ENCODE results near the gene ELL2. TPM values are rescaled to one million over a fixed set of nuclear protein-coding genes. Genes with fewer than 3 reads are reported as not detected.
"Not testable (repeated sequence)": the region's sequence is repeated elsewhere in the genome, so short reads cannot be mapped to it uniquely, and the experiment has no call there.

ELL2 gene
- polyA plus RNA-seq, 1 donor = 13.4 TPM

DNA sequence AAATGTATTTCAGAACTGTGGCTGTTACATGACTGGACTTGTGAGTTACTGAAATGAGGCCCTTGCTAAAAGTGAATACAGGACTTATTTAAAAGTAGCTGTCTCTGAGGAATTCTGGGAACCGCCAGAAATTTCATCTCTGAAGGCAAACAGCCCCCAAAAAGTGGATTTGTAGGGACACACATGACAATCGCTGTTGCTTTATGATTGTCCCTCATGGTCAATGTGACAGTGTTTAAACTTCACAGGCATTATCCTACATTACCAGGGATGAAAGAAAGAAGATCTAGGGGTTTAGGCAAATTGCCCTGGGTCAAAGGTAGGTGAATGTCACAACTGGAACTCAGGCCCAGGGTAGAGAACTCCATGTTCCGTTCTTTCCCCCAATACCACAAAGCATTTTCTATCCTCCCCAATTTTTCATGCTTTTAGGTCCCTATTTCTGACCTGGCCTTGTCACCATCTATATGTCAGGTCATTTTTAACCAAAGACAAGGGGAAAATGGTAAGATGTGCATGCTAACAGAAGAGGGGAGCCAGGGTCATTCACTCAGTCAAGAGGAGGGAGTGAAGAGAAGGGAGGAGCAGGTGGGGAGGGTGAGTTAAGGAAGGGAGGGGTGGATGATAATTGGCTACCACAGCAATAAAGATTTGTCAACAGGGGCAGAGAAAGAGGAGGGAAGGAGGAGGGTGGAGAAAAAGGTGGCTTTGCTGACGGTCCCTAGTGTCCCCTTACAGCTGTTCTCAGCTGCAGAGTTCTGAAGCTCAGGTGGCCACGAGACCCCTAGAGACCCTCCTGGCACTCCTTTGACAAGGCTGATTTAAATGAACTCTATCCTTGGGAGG lies 81.3 kb downstream of the ELL2 start:
- no peak for DNase-seq

GRCh38 chr5:95879661-95880060 lies 82.0 kb downstream of the ELL2 start:
- DNase-seq = no peak

GRCh38 chr5:95878417-95879323 lies 83.0 kb downstream of the ELL2 start:
- no peak for DNase-seq

DNA sequence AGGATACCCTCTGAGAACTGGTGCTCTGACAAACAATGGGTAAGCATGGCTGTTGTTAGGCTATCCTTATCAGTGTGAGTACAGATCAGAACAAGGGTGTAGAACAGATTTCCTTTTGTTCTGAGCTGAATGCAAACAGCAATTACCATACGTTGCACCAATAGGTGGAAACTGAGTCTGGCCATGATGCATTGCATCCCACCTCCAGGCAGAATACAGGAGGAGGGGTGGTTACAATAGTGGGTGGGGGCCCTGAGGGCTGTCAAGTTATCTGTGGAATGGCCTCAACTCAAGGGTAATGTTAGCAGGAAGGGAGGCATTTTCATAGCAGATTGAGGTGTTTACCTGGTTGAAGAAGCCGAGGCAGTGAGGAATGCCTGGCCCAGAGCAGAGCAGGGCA lies 84.9 kb downstream of the ELL2 start:
- DNase-seq = no peak

DNA sequence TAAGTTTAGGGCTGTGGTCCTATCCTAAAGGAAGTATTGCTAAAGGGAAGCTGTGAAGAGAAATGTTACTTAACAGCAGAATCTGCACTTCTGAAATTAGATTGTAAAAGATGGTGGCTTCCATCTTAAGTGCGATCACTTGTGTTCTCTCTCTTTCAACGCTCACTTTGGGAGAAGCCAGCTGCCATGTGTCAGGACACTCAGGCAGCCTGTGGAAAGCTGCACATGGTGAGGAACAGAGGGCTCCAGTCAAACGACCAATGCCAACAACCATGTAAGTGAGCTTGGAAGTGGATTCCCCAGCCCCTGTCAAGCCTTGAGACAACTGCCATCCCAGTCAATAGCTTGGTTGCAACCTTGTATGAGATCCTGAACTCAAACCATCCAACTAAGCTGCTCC lies 87.4 kb downstream of the ELL2 start:
- DNase-seq = no peak

DNA sequence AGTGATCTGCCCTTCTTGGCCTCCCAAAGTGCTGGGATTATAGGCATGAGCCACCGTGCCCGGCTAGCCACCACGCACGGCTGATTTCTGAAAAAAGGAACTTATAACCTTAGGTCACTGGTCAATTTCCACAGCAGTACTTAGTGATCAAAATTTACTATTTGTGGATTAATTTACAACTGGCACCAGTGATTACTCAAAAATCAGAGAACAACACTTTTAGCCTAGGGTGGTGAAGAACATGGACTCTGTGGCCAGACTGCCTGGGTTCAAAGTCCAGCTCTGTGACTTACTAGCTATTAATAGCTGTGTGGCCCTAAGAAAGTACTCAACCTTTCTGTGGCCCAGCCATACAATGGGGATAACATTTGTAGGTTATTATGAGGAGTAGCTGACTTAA lies 88.3 kb downstream of the ELL2 start:
- DNase-seq = no peak

DNA sequence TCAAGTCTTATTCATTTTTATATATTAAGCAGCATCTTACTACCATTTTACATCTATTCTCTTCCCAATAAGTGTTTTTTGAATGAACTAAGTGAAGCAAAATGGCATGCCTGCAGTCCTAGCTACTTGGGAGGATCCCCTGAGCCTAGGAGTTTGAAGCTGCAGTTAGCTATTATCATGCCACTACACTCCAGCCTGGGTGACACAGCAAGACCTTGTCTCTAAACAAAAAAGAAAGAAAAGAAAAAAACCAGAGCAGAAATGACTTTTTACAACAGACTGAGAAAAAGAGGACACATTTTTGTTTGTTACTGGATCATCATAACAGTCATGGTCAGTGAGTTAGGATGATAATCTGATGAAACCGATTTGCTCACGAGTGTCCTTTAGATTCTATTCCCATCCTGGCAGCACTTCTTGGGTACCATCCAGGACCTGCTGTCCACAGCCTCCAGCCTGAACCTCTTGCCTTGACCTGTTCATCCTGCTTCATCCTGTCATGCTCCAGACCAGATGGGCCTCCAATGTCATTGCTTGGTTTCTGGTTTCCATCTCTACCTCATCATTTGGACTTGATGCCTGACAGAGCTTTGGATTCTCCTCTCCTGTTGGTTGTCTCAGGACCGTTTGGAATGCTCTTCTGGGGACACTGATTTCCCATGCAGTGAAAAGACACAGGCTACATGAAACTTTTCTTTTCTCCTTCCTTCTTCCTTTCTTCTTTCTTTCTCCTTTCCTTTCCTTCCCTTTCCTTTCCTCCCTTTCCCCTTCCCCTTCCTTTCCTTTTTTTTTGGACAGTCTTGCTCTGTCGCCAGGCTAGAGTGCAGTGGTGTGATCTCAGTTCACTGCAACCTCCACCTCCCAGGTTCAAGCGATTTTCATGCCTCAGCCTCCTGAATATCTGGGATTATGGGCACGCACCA lies 89.0 kb downstream of the ELL2 start:
- no peak for DNase-seq

DNA sequence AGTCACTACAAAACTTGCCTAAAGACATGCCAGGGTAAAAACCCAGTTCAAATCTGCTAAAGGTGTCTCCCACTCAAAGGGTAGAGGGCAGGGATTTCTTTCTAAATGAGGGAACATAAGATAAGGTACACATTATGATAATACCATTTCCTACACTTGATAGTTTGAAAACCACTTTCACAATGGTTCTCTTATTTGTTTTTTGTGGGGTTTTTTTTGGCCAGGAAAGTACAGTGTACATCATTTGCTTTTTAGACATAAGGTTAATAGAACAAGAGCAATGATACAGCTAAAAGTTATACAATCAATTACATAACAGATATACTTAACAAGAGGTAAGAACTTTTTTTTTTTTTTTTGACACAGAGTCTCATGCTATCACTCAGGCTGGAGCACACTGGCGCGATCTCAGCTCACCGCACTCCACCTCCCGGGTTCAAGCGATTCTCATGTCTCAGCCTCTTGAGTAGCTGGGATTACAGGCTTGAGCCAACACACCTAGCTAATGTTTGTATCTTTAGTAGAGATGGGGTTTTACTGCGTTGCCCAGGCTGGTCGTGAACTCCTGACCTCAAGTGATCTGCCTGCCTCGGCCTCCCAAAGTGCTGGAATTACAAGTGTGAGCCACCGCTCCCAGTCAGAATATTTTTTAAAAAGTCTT lies 90.4 kb downstream of the ELL2 start:
- no peak for DNase-seq

GRCh38 chr5:95870105-95870672 lies 91.5 kb downstream of the ELL2 start:
- no peak for DNase-seq

DNA sequence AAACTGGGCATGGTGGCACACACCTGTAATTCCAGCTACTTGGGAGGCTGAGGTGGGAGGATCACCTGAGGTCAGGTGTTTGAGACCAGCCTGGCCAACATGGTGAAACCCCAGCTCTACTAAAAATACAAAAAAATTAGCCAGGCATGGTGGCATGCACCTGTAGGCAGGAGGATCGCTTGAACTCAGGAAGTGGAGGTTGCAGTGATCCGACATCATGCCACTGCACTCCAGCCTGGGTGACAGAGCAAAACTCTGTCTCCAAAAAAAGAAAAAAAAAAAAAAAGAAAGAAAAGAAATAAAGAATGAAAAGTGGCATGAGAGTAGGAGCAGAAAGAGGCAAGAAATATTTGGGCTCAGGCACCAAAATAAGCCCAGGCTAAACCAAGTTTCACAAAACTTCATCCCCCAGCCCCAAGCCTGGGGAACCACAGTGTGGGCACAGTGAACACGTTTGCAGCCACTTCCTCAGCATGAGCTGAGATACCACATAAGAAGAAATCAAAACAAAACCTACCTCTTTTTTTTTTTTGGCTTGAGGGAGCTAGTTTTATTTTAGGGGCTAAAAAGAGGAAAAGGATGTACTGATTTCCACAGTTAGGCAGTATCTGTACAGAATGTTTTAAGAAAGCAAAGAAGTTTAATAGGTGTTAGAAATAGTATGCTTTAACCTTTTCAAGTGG lies 92.3 kb downstream of the ELL2 start:
- DNase-seq = not testable (repeated sequence)

DNA sequence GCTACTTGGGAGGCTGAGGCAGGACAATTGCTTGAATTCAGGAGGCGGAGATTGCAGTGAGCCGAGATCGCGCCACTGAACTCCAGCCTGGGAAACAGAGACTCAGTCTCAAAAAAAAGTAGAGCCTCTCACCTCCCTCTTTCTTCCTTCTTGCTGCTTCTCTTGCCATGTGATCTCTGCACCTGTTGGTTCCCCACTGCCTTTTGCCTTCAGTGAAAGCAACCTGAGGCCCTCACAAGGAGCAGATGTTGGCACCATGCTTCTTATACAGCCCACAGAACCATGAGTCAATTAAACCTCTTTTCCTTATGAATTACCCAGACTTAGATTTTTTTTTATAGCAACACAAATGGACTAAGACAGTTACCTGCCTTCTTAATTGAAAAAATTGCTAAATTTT lies 93.5 kb downstream of the ELL2 start:
- no peak for DNase-seq

DNA sequence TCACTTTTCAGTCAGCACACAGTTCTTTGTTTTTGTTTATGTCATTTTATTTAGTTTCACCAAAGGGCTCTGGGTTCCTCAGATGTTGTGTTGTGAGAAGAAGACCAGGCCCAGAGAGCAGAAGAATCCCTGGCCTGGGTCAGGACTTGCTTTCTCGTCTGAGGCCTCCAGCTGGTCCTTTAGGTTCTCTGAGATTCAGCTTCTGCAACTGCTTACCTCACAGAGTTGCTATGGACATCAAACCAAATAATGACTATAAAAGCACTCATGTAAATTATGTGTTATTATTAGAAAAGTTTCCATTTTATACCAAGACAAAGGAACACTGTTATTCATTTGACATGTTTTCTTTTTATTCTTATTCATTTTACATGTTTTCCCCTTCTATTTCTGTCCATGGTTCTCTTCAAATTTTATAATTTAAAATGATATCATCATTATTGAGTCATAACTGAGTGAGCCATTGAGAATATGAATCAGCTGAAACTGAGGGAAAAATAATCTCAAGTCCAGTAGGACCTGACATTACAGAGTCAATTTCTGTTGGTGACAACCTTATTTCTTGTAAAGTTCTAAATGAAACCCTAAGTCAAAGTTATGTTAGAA lies 95.1 kb downstream of the ELL2 start:
- no peak for DNase-seq

DNA sequence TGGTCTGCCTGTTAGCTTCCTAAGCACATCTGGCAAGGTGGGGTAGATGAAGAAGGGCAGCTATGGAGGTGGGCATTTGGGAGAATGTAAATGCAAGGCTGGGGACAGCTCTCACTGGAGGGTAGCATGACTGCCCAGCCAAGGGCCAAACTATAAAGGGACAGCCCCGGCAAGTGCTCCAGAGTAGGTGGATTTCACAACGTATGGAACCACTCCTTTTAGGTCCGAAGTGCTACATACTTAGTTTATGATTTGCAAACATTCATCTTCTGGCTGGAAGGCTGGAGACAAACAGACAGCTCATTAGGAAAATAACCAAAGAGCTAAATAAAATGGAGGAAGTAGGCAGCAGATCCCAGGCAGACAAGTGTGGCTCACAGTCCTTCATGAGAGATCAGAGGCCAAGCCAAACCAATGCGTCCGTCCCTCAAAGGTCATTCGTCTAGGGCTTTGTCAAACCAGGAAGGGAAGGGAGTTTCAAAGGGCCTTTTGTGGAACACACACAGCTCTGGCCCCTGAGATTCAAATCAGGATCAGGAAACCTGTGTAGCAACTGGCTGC lies 96.6 kb downstream of the ELL2 start:
- no peak for DNase-seq

GRCh38 chr5:95864456-95864855 lies 97.2 kb downstream of the ELL2 start:
- DNase-seq = no peak

DNA sequence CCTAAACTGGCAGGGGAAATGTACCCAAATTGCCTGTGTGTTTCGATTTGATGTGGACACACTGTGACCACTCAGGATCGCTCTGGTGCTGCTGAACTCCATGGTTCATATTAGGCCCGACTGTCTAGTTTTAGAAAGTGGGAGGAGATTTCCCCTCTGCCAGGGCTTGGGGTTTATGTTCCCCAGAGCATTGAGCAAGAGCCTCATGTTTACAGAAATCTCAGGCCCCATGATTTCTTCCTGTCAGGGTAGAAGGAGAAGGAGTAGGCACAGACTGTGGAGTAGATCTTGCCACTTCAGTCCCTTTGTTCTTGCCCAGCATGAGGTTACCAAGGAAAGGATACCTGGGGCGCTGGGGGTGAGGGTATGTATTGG lies 98.3 kb downstream of the ELL2 start:
- DNase-seq = no peak

DNA sequence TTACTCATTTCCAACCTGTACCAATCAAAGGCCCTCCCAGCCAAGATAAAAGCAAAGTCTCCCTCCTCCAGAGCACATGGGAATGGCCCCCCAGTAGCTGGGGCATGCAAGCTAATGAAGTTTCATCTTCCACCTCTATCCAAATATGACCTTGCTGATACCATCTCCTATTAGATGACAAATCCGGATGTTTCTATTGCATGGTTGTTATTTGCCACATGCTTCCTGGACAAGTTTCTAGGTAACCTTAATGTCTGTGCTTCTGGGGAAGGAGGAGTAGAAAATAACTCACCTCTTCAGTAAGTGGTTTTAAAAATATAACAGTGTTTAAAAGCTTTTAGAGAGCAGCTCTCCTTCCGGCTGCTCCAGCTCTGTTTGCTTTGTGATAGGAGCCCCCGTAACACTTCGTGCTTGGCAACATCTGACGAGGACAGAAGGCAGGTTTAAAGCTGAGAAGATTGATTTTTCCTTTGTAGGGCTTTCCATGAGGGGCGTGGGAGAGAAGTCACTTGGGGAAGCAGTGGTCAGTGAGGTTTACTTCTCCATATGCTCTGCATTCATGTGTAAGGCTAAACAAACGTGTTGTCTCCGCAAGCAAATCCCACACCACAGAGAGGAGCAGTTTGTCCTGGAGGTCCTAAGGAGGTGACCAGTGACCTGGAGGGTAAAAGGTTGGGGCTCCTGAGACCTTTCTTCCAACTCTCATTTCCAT lies 98.8 kb downstream of the ELL2 start:
- peak; percentile 42 for DNase-seq

GRCh38 chr5:95861864-95862561 lies 99.6 kb downstream of the ELL2 start:
- no peak for DNase-seq

DNA sequence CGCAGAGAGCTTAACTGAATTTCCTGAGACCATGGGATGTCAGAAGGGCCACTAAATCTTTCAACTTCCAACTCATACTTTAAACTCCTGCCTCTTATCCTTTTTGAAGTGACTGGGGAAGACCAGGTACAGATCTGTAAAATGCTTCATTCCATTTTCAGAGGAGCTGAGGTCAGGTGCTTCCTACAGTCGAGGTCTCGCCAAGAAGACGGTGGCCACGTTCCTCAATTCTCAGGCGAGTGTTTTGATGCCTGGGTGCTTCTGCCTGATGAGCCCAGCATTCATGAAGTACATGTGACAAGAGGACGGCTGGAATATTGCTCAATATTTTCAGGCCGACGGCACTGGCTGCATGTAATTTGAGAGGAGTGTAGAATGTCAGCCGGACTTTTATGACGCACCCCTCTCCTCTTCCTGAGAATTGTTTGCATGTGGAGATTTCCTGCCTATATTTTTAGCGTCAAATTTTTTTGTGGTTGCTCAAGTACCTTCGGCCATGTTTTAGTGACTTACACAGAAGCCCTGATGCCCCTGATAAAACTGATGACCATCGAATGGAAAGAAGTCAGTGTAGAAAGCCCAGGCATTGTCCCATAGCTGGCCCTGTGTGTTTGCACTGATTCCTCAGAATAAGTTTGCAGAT lies 100.3 kb downstream of the ELL2 start:
- peak; percentile 24 for DNase-seq
